ENCODE results near the gene SSBP4. TPM values are rescaled to one million over a fixed set of nuclear protein-coding genes. Genes with fewer than 3 reads are reported as not detected.
"Not testable (repeated sequence)": the region's sequence is repeated elsewhere in the genome, so short reads cannot be mapped to it uniquely, and the experiment has no call there.

SSBP4 gene
- total RNA-seq = 10 to 100 TPM; 54.4 to 56.9 TPM
- long read RNA-seq, donor 1, transcript SSBP4-201 (18 exons, 1,768 nt) = minor isoform, 6 of 32 reads
- long read RNA-seq, donor 1, transcript SSBP4-202 (17 exons, 1,721 nt) = major isoform, 11 of 32 reads
- long read RNA-seq, donor 1, partial matches to known transcripts = 3 of 32 reads
- long read RNA-seq, donor 1, other reads (novel, unspliced or antisense) = 12 of 32 reads
- long read RNA-seq, donor 2, transcript SSBP4-202 (17 exons, 1,721 nt) = major isoform, 5 of 19 reads
- long read RNA-seq, donor 2, partial matches to known transcripts = 7 of 19 reads
- long read RNA-seq, donor 2, other reads (novel, unspliced or antisense) = 5 of 19 reads

GRCh38 chr19:18419195-18419698 lies at the start of gene SSBP4:
TSS of gene SSBP4 (plus strand) at chr19:18419398. CDS start at chr19:18419649, 251 bp downstream.
- peak; percentile 88 for DNase-seq (ENCODE audit: low spot score)
- intact Hi-C loops (cut with DNase I) = loop anchor here in 1 of 2 donors (10.0 kb wide), 2 partner anchors 144 to 954 kb away; partner anchors contain the start of genes IQCN and NXNL1

GRCh38 chr19:18373407-18373891 lies 45.7 kb upstream of the SSBP4 start:
- intact Hi-C loops (cut with DNase I) = no loop called here

GRCh38 chr19:18373892-18374629 lies 45.1 kb upstream of the SSBP4 start:
- DNase-seq (ENCODE audit: low spot score) = peak; percentile 99
- intact Hi-C loops (cut with DNase I) = no loop called here

More at GRCh38 chr19:18373407-18373891, 45.7 kb upstream of the SSBP4 start:
- DNase-seq (ENCODE audit: low spot score) = no peak

DNA sequence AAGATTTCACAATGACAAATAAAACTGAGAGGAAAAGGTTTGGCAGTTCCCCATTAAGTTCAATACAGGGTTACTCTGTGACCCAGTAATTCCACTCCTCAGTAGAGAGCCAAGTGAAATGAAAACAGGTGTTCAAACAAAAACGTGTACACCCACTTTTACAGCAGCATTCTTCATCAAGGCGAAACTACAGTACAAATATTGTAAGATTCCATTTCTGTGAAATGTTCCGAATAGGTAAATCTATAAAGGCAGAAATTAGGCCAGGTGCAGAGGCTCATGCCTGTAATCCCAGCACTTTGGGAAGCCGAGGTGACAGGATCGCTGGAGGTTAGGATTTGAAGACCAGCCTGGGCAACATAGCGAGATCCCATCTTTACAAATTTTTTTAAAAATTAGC lies 42.2 kb upstream of the SSBP4 start:
- no peak for DNase-seq (ENCODE audit: low spot score)
- intact Hi-C loops (cut with DNase I) = no loop called here

DNA sequence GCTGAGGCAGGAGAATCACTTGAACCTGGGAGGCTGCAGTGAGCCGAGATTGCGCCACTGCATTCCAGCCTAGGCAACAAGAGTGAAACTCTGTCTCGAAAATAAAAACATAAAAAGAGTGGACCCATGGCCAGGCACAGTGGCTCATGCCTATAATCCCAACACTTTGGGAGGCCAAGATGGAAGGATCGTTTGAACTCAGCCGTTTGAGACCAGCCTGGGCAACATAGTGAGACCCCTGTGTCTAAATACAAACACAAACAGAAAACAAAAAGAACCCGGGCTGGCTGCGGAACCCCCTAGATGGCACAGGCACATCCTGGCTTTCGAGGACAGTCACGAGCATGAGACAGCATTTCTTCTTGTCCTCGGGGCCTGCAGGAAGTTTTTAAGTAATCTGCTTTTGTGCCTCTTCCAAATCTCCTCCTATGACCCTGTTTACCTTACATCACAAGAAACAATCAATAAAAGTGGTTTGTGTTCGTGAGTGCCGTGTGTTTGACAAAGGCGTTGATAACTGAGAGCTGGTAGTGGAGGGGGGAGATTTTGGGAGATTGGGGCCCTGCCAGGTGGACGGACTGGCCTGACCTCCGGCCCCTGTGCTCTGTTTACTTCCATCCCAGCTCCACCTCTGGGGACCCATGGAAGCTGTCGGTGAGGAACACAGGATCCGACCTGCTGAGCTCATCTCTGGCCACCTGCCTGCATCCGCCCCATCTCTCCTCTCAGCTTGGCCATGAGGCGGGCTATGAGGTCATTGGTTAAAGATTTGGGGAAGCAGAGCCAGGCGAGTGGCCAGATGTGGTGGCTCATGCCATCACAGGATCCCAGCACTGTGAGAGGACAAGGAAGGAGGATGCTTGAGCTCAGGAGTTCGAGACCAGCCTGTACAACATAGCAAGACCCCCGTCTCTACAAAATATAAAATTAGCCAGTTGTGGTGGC lies 39.1 kb upstream of the SSBP4 start:
- DNase-seq (ENCODE audit: low spot score) = peak; percentile 97
- intact Hi-C loops (cut with DNase I) = loop anchor here in 1 of 2 donors (10.0 kb wide), 1 partner anchor 655 kb away; no protein-coding TSS in a partner anchor

- intact Hi-C loops (cut with DNase I) = loop anchor here in 1 of 2 donors (10.0 kb wide), 1 partner anchor 656 kb away; no protein-coding TSS in a partner anchor
- DNase-seq (ENCODE audit: low spot score) = no peak
Measured at GRCh38 chr19:18380843-18381242, 38.4 kb upstream of the SSBP4 start.

GRCh38 chr19:18383622-18384021 lies 35.6 kb upstream of the SSBP4 start:
- intact Hi-C loops (cut with DNase I) = loop anchor here in 1 of 2 donors (10.0 kb wide), 1 partner anchor 659 kb away; no protein-coding TSS in a partner anchor
- DNase-seq (ENCODE audit: low spot score) = not testable (repeated sequence)

GRCh38 chr19:18384775-18385174 lies 34.4 kb upstream of the SSBP4 start:
- intact Hi-C loops (cut with DNase I) = loop anchor here in 1 of 2 donors (10.0 kb wide), 1 partner anchor 660 kb away; no protein-coding TSS in a partner anchor
- no peak for DNase-seq (ENCODE audit: low spot score)

DNA sequence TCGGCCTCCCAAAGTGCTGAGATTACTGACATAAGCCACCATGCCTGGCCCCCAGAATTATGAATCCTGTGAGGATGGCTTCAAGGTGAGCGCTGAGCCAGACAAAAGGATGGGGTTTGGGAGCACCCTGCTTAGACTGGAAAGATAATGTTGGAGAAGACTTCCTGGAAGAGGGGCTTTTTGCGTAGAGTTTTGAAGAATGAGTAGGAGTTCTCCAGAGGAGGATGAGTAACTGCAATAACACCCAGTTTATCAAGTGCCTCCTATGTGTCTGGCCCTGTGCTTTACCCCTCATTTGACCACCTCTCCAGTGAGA lies 33.9 kb upstream of the SSBP4 start:
- intact Hi-C loops (cut with DNase I) = loop anchor here in 1 of 2 donors (10.0 kb wide), 1 partner anchor 661 kb away; no protein-coding TSS in a partner anchor

GRCh38 chr19:18385675-18386542 lies 33.3 kb upstream of the SSBP4 start, which contains the start of gene GDF15:
TSS of gene GDF15 (plus strand) at chr19:18386158. CDS start at chr19:18386190, 32 bp downstream.
- peak; percentile 89 for DNase-seq (ENCODE audit: low spot score)
- intact Hi-C loops (cut with DNase I) = loop anchor here in 1 of 2 donors (10.0 kb wide), 1 partner anchor 661 kb away; no protein-coding TSS in a partner anchor

More for the DNA sequence above, 33.9 kb upstream of the SSBP4 start:
- DNase-seq (ENCODE audit: low spot score) = no peak

DNA sequence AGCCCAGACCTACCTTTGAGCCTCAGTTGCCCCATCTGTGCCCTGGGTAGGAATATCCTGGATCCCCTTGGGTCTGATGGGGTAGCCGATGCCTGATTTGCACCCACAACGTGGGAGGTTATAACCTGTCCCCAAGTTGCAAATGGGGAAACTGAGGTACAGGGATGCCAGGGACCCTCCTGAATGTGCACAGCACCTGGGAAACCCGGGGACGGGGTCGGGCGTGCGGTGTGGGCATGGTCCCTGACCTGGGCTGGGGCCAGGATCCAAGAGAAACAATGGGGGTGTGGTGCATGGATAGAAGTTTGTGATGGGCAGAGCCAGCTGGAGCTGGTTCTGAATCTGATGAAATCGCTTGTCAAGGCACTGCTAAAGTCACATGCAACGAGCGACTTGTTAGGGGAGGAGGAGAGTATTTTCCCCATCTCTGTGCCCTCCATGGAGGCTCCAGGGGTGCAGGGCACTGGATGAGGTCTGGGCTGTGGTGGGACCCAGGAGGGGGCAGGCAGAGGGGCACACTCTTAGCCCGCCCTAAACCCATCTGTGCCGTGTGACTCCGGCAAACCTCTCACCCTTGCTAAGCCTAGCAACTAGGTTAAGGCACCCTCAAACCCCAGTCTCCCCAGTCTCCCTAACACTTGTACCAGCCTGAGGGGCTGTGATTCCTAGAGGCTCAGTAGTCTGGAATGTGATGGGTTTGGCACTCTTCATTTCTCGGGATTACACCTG lies 32.5 kb upstream of the SSBP4 start:
- intact Hi-C loops (cut with DNase I) = loop anchor here in 1 of 2 donors (10.0 kb wide), 1 partner anchor 662 kb away; no protein-coding TSS in a partner anchor
- no peak for DNase-seq (ENCODE audit: low spot score)

DNA sequence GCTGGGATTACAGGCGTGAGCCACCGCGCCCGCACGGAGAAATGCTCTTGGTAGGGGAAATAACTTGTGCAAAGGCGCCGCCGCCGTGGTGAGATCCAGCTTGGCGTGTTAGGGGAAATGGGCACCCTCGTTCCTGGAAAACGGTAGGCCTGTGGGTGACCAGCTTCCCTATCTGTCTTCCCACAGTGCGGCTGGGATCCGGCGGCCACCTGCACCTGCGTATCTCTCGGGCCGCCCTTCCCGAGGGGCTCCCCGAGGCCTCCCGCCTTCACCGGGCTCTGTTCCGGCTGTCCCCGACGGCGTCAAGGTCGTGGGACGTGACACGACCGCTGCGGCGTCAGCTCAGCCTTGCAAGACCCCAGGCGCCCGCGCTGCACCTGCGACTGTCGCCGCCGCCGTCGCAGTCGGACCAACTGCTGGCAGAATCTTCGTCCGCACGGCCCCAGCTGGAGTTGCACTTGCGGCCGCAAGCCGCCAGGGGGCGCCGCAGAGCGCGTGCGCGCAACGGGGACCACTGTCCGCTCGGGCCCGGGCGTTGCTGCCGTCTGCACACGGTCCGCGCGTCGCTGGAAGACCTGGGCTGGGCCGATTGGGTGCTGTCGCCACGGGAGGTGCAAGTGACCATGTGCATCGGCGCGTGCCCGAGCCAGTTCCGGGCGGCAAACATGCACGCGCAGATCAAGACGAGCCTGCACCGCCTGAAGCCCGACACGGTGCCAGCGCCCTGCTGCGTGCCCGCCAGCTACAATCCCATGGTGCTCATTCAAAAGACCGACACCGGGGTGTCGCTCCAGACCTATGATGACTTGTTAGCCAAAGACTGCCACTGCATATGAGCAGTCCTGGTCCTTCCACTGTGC lies 30.9 kb upstream of the SSBP4 start:
- peak; percentile 95 for DNase-seq (ENCODE audit: low spot score)
- intact Hi-C loops (cut with DNase I) = loop anchor here in 1 of 2 donors (10.0 kb wide), 1 partner anchor 664 kb away; no protein-coding TSS in a partner anchor

- DNase-seq (ENCODE audit: low spot score) = no peak
- intact Hi-C loops (cut with DNase I) = loop anchor here in 1 of 2 donors (10.0 kb wide), 1 partner anchor 664 kb away; no protein-coding TSS in a partner anchor
Measured at GRCh38 chr19:18388960-18389725, 30.1 kb upstream of the SSBP4 start.

- no peak for DNase-seq (ENCODE audit: low spot score)
- intact Hi-C loops (cut with DNase I) = loop anchor here in 1 of 2 donors (10.0 kb wide), 1 partner anchor 665 kb away; no protein-coding TSS in a partner anchor
Measured at GRCh38 chr19:18389726-18390064, 29.5 kb upstream of the SSBP4 start.

All from posterior vena cava (tissue), 2 donors.